ENCODE data around the gene ENDOV.

Gene ENDOV

DNA sequence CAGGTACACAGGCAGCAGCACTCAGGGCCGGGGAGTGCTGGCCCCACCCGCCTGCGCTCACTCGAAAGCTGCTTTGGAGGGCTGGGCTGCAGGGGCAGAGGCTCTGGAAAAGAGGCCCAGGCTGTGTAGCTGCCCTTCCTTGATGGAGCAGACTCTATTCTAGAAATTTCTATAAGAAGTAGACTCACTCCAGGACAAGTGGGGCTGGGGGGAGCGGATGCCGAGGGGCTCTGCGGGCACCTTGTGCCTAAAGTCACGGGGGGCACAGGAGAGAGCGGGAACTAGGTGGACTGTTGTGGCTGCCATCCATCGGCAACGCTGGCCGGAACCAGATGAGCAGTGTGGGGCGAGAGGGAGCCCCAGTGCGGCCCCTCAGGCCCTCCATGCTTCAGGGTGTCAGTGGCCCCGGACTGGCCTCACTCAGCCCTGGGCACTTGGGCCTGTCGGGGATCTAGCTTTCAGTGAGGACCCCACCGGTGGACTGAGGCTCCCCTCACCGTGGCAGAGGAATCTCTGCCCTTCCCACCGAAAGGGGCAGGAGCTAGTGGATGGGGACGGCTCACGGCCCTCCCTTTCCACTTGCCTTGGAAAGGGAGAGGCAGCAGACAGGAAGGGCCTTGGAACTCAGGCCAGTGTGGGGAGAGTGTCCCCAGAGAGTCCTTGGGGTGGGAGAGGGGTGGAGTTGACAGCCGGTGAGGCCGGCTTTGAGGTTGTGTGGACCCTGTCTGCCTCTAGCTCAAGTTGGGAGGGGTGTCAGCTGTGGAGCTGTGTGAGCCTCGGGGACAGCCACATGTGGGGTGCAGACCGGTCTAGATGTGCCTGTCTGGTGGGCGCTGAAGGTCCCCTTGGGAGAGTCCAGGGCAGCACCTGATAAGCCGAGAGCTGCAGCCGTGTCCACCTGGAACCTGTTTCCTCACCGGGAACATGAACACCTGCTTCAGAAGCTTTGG lies 16.6 kb downstream of the ENDOV start:
- DNase-seq (ENCODE audit: low spot score), result no peak

DNA sequence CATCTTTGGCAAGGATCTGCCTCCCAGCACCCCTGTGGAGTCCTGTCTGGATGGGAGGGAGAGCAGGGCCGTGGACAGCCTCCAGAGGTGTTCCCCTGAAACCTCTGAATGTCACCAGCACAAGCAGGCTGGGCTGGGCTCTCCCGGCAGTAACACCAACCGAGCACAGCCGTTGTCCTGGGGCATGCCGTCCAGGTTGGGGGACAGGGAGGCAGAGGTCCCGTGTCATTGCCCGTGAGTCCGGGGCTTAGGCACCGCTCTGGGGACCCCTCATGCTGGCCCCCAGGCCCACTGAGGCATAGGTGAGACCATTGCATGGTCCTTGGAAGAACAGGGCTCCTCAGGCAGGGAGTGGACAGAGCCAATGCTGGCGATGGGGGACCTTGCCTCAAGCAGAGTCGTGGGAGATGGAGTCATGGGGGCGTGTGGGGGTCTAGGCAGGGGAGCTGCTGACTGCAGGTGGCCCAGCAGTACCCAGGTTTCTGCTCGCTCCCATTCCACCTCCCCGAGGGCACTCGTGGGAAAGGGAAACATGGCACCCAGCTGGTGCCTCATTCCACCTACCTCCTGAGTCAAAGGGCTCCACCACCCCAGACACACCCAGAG lies 17.5 kb downstream of the ENDOV start:
- no peak for DNase-seq (ENCODE audit: low spot score)

DNA sequence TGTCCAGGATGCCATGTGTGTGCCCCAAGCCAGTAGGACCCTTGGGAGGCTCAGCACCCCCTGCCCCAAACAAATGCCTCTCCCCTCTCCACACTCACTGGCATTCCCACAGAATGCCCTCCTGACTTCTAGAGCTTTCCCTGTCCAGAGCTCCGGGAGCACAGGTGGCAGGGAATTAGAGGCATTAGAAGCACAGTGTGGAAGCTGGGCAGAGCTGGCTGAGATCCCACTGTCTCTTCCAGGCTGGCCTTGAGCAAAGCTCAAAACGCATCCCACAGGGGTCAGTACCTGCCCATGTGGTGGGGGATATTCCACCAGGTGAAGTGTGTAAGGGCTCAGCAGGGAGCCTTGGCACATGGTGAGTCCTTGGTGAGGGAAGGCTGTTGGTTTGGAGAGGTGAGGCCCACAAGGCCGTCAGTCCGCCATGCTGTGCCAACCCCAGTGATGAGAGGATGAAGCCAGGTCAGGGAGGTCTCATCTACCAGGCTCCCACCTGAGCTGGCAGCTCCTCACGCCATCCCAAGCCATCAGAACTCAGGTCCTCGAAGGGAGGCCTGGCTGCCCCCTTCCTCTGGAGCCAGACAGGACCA lies 18.1 kb downstream of the ENDOV start:
- no peak for DNase-seq (ENCODE audit: low spot score)

DNA sequence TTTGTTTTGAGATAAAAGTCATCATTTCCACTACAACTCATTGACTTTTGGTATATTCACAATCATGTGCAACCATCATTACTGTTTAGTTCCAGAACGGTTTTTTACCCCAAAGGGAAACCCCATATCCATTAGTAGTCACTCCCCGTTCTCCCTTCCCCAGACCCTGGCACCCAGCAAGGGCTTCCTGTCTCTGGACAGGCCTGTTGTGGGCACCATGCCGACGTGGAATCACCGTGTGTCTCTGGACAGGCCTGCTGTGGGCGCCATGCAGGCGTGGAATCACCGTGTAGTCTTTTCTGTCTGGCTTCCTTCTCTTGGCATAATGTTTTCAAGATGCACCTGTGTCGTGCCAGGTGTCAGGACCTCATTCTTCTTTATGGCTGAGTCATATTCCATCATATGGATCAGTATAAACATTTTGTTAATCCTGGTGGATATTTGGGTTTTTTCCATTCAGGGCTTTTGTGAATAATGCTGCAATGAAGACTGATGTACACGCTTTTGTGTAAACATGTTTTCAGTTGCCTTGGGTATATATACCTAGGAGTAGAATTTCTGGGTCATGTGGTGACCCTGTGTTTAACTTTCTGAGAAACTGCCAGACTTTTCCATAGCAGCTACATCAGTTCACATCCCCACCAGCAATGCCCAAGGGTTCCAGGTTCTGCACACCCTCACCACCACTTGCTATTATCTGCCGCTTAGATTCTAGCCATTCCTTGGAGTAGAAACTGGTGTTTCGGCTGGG lies 19.1 kb downstream of the ENDOV start:
- DNase-seq (ENCODE audit: low spot score), result no peak

DNA sequence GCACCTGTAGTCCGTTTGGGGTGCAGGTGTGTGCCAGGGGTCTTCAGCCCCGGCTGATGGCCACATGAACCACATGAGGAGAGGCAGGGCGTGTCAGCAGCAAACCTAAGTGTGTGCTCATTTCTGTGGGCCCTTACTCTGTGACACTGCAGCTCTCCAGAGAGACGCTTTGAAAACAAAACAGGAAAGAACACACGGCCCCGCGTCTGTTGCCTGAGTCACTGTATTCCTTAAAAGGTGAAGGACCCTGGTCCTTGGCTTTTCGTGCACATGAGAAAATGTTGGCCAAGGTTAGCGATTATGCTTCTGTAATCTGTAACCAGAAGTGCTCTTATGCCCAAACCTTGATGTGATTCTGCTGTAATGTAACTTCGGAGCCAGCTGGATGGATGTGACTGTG lies 22.6 kb downstream of the ENDOV start:
- no peak for DNase-seq (ENCODE audit: low spot score)

DNA sequence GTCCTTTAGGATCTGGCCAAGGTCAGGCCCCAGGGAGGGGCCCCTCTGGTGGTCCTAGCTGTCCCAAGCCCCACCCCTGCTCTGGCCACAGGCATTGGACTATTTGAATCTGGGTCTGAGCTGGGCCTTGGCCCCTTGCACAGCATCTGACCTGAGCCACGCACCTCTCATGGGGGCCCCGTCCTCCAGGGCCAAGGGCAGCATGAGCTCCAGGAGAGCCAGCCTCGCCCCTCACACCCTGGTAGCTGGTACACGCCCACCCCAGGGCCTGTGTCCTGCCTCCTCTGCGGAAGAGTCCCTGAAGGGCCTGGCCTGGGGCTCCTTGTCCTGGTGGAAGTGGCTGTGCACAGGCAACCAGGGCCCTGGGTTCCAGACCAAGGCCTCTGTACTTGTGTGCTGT lies 23.8 kb downstream of the ENDOV start:
- no peak for DNase-seq (ENCODE audit: low spot score)

DNA sequence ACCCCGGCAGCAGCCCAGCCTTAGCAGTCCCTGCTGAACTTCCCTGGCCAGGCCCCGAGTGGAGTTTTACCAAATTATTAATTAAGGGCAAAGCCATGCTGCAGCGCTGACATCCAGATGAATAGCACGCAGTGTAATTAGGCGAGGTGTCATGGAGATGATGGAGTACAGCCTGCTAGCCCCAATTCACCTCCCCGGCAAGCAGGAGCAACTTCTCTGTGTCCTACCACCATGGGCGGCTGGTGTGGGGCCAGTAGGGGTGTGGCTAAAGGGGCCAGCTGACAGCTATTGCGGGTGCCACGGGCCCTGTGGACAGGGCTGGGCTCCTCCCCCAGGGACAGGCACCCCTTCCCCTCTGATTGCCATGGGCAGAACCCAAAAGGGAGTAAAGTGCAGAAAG lies 24.5 kb downstream of the ENDOV start:
- no peak for DNase-seq (ENCODE audit: low spot score)

DNA sequence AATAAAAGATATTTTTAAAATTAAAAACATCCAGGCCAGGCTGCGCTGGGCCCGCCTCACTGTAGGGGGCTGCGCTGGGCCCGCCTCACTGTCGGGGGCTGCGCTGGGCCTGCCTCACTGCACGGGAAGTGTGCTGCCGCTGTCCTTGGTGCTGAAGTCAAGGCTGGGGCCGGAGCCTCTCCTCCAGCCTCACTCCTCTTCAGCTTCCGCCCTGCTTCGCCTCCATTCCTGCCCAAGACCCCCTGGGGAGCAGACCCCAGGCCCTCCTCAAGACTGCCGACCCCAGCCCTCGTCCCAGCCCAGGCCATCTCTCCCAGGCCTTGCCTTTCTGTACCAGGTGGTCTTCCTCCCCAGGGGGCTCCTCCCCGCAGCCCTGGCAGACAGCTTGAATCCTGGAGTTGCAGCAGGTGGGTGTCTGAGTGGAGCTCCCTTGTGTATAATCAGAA lies 26.2 kb downstream of the ENDOV start:
- peak; percentile 76 for DNase-seq (ENCODE audit: low spot score)

DNA sequence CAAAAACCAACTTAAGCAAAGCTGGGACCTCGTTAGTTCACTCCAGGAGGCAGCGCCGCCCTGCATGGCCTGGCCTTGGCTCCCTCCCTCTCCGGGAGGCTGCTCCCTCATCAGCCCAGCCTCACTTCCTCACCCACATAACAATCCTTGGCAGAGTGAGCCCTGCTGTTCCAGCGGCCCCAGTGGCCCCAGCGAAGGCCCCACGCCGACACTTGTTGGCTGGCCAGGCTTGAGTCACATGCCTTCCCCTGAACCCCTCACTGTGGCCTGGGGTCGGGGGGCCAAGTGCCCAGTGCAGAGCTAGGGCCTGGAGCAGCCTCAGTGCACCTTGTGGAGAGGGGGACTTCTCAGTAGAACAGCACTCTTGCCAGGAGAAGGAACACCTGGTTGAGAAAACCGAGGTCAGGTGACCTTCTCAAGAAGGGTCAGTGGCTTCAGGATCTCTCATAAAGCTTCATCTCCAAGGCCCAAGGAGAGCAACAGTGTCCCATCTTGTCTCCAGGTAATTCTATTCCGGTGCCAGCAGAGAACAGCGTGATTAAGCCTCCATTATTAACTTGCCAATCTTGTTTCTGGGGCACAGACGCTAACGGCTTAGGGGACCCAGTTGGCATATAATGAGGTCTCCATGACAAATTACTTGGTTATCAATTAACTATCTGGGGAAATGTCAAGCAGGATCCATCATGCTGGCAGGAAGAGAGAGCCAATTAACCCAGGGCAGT lies 26.8 kb downstream of the ENDOV start:
- DNase-seq (ENCODE audit: low spot score), result no peak

DNA sequence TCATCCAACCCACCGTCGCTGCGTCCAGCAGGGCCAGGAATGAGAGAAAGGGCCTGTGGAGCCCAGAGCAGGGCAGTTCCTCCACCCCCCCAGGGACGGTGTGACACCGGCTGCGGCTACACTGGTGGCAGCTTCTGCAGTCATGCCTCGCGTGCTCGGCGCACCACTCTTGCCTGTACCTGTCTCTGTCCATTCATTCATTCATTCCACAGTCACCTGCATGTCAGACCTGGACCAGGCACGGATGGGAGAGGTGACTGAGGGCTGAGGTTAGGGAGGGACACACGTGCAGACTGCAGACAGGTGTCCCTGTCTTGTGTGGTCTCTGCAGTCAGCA lies 27.3 kb downstream of the ENDOV start:
- no peak for DNase-seq (ENCODE audit: low spot score)

DNA sequence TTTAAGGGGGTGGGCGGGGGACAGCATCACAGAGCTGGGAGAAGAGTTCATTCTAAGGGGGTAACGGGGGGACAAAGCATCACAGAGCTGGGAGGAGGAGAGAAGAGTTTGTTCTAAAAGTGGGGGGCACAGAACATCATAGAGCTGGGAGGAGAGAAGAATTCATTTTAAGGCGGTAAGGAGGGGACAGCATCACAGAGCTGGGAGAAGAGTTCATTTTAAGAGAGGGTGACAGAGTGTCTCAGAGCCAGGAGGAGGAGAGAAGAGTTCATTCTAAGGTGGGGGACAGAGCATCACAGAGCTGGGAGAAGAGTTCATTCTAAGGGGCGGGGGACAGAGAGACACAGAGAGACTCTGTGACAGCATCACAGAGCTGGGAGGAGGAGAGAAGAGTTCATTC lies 27.8 kb downstream of the ENDOV start:
- no peak for DNase-seq (ENCODE audit: low spot score)

DNA sequence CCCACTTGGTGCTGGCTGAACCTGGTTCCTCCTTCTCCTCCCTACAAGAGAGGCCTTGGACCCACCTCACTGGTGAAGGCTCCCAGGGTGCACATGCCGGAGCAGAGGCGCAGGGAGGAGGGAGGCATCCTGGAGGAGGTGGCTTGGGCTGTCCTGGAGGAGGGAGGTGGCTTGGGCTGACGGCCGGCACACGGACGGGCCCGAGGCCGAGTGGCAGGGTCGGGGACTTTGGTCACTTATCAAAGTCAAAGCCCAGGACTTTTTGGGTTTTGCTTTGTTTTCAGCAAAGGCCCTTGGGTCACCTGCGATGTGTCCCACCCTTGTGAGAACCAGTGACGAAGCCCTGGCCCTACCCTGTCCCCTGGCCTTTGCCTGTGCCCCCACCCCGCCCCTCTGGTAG lies 28.5 kb downstream of the ENDOV start:
- no peak for DNase-seq (ENCODE audit: low spot score)

DNA sequence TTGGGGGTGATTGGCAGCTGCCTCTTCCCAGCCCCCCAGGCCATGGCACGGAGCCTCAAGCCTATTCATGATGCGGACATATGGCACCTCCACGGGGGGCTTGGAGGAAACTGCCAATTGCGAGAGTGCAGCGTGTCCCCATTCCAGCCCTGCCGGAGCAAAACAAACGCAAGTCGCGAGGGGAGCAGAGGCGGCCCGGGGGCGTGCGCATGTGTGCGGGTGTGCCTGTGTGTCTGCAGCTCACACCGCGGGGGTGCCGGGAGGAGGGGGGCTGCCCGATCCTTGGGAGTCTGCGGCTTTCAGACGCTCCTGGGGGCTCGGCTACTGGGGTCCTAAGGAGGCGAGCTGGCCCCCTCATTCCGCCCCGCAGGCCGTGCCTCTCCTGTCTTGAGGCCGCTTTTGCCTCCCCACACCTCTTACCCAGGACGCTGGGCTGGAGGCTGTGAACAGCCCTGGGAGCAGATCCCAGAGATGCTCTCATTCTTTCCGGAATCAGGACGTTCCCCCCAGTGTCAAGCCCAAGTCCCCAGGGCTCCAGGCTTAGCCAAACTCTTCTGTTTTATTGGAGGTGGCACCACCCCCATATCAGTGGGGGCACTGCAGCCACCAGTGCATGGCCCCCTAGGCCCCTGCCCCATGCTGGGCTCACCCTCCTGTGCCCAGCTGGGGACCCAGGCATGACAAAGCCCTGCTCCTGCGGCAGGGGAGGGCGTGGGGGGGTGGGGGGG lies 29.1 kb downstream of the ENDOV start:
- DNase-seq (ENCODE audit: low spot score), result no peak

DNA sequence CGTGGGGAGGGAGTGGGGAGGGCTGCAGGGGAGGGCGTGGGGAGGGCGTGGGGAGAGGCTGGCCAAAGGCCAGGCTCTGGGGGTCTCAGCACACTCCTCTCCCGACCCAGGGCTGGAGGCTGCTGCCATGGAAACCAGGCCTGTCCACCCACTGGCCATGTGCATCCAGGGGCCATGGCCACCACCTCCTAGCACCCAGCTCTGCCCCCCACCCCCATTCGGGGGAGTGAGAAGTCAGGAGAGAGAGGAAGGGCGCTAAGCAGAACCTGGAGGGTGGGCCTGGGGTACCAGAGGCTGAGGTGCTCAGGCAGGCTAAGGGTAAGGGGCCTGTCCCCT lies 29.6 kb downstream of the ENDOV start:
- DNase-seq (ENCODE audit: low spot score), result no peak

DNA sequence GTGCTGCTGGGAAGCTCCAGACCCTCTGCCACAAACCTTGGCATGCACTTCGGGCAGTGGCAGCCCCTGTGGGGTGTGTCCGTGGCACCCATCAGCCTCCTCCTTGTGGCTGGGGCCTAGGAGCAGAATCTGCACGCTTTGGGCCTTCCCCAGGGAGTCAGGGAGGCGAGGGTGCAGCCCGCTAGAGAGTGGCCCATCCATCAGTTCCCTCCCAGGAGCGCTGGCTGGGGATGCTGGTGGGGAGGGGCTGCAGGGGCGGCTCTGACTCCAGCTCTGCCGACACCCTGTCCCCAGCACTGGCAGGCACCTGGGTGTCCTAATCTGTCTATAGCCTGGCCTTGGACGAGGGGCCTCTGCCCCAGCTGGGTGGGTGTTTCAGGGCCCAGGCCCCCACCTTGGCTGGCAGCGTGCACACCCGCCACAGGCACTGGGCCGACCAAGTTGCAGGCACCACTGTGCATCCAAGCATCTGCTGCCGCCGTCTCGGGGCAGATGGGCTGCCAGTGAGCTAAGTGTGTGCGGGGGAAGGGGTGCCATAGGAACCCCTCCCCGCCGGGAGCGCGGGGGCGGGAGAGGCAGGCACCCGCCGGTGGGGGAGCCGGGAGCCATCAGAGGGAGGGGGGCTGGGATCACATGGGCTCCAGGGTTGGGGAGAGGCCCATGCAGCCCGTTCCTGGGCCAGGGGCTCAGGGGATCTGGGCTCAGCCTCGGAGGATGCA lies 30.2 kb downstream of the ENDOV start:
- DNase-seq (ENCODE audit: low spot score), result no peak

DNA sequence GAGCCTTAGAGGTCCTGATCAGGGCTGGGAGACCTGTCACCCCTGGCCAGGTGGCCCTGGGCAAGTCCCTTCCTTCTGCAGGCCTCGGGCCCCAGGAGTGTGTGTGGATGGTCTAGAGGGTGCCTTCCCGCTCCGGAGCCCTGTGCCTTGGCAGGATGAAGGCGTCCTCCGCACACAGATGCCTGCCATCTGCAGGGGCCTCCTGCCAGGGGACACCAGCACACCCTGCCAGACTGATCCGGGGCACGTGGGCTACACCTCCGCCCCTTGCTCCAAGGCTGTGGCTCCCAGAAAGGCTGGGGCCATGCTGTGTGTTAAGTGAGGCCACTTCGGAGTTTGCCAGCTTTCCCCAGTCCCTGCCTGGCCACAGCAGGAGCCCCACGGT lies 30.8 kb downstream of the ENDOV start:
- DNase-seq (ENCODE audit: low spot score), result no peak

DNA sequence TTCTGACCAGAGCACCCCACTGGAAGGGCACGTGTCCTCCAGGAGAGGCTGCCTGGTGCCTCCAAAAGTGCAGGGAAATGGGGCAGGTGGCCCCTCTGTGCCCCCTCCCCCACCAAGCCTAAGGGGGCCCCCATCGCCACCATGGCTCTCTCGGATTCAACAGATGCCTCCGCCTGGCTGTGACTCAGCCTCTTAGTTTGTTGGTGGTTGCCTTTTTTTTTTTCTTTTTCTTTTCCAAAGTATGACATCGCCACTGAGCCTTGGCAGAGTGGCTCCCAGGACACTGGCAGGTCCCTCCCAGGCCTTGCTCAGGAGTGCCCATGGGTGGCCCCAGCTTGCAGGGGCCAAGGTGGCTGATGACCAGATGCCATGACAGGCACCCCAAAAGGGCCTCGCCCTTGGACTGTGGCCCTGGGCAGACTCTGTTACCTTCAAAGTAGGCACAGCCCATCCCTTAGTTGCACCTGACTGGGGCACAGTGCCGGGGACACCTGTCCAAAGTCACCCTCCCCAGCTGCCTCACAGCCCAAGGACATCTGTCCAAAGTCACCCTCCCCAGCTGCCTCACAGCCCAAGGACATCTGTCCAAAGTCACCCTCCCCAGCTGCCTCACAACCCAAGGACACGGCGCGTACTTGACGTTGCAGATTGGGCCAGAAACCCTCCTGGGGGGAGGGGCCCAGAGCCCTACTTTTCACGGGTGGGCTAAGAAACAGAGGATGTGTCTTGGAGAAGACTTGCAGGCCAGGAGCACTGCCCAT lies 31.9 kb downstream of the ENDOV start:
- DNase-seq (ENCODE audit: low spot score), result peak; percentile 62

DNA sequence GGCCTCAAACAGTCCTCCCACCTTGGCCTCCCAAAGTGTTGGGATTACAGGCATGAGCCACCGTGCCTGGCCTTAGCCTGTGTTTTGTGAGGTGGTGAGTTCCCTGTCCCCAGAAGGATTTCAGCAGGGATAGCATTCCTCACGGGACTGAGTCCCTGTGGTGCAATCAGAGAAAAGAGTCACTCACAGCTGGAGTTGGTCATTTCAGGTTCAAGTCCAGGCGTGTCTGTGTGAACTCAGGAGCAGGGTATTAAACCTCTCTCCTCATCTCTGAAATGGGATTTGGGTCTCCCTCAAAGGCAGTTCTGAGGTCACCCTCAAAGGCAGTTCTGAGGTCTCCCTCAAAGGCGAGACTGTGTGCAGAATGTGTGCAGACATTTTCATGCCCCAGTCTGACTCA lies 32.8 kb downstream of the ENDOV start:
- no peak for DNase-seq (ENCODE audit: low spot score)

DNA sequence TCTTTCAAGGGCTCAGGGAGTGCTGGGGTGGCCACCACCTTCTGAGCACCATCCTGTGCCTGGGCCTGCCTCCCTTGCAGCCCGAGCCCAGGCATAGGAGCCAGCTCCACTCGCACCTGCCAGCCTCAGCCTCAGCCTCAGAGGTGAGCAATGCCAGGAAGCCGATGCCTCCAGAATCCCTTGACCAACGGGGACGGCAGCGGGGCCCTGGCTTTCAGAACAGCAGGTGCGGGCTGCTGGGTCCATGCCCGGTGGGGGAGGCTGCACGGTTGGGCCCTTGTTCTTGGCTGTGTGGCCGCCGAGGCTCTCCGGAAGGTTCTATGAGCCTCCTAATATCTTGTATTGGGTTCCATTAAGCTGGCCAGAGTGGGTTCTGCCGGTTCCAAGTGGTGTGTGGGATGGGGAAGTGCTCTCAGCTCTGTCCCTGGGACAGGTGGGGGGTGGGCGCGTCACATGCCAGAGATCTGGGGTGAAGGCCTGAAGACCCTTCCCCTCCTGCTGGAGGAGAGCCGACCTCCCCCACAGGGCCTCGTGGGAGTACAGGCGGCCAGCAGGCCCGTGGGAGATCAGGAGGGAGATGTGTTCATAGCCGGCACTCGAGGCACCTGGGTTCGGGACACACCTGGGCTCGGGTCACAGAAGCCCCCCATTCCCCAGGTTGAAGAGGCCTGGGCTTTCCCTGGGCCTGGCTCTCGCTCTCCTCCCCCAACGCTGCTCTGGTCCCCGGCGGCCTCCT lies 34.4 kb downstream of the ENDOV start:
- DNase-seq (ENCODE audit: low spot score), result no peak
